Spinal cord (tissue), 10 donors: ENCODE data around the gene ARPC5. TPM values are rescaled to one million over a fixed set of nuclear protein-coding genes. Genes with fewer than 3 reads are reported as not detected.

Experiments used
- DNase-seq, 6 donors: peaks; one replicate each; pipeline versions ENCODE4 v3.0.0 to v3.0.0-alpha.2; 2013 to 2015; ENCODE audit warnings: low spot score in 6 of 6, low read depth in 4 of 6
- H3K27ac ChIP-seq: one replicate; pipeline ENCODE4 v1.5.1; 2013; ENCODE audit warnings: low read depth, low read length, control low read depth
- H3K27me3 ChIP-seq: one replicate; pipeline ENCODE4 v1.6.1; 2013; ENCODE audit warnings: low read length; ENCODE audit not compliant: control insufficient read depth, insufficient read depth
- H3K36me3 ChIP-seq: one replicate; pipeline ENCODE4 v1.6.1; 2013; ENCODE audit warnings: low read length; ENCODE audit not compliant: control insufficient read depth, insufficient read depth
- H3K4me1 ChIP-seq: one replicate; pipeline ENCODE4 v1.6.1; 2013; ENCODE audit warnings: low read length; ENCODE audit not compliant: control insufficient read depth, insufficient read depth
- H3K4me3 ChIP-seq: one replicate; pipeline ENCODE4 v1.5.1; 2013; ENCODE audit warnings: low read depth, low read length, control low read depth
- H3K9me3 ChIP-seq: one replicate; pipeline ENCODE4 v1.6.1; 2013; ENCODE audit warnings: low read length; ENCODE audit not compliant: control insufficient read depth, insufficient read depth
- WGBS: methylation state at CpG from one replicate; pipeline ENCODE4 v1.1.5; 2013; ENCODE audit warnings: missing lambda C conversion rate; ENCODE audit not compliant: insufficient coverage; 5-methylcytosine and 5-hydroxymethylcytosine counted together
- polyA plus RNA-seq, 2 donors: library from polyadenylated mRNA; unstranded; fragments of 120-200 nt; gene quantifications; one replicate each; pipeline ENCODE4 v1.2.1, GENCODE V29; 2013; ENCODE audit not compliant: insufficient read length in 2 of 2
- total RNA-seq, 2 donors: library from RNA; depleted of rRNA in 1 of 2; stranded (reverse); fragments of 120-200 nt in 1 of 2; fragments of >200 nt in 1 of 2; gene quantifications; one replicate each; pipeline versions ENCODE4 v1.2.3 to v1.2.4, GENCODE V29; 2013 to 2014
- donor health status: healthy.

Gene ARPC5
- total and polyA plus RNA-seq, 4 donors = 132 to 195 (median 151) TPM

DNA sequence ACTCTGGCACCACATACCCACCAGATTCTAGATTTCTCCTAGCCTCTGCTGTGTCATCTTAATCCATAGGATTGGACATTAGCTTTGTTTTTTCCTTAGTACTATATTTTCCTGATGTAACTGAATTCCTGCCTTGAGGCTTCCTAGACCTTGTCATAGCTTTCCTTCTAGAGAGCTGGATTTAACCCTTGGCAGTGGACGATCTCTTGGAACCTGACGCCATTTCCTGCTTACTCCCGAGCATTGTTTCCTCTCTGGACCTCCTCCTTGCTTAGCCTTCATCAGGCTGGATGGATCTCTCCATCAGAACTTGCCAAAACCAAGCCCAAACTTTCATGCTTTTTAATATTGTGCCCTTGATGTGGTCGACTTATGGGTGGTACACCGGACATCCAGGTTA, 16.0 kb upstream of the ARPC5 start:
- H3K4me3 ChIP-seq = no peak overlapping the region
- H3K27ac ChIP-seq = no peak overlapping the region
- no peaks in the 10 kb centered on the region for H3K36me3 ChIP-seq
- H3K4me1 ChIP-seq = no peaks in the 10 kb centered on the region
- no peaks in the 10 kb centered on the region for H3K27me3 ChIP-seq
- H3K9me3 ChIP-seq = no peaks in the 10 kb centered on the region
- DNase-seq = no peak
- WGBS = 87% methylated on average over 3 of the region's 5 CpGs

DNA sequence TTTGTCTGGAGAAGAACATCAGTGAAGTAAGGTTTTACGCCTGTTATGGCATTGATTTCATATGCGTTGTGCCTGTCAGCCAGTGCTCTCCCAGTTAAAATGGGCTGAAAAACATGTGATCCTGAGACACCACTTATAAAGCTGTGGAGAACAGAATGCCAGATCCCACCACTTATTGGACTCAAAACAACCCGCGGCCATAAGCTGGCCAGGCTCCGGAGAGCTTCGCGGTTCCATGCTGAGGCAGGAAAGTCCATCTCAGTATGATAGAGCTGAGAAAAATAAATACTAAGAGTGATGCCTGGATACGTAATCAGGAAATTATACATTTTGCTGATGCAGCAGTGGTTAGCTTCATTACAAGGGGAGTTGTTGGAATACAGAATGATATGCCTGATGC, 12.5 kb upstream of the ARPC5 start:
- DNase-seq = no peak
- WGBS = 83% methylated on average over 6 of the region's 8 CpGs
- H3K27me3 ChIP-seq = no peaks in the 10 kb centered on the region
- H3K4me1 ChIP-seq = no peaks in the 10 kb centered on the region
- no peak overlapping the region for H3K4me3 ChIP-seq
- no peak overlapping the region for H3K27ac ChIP-seq
- no peaks in the 10 kb centered on the region for H3K36me3 ChIP-seq
- H3K9me3 ChIP-seq = no peaks in the 10 kb centered on the region

DNA sequence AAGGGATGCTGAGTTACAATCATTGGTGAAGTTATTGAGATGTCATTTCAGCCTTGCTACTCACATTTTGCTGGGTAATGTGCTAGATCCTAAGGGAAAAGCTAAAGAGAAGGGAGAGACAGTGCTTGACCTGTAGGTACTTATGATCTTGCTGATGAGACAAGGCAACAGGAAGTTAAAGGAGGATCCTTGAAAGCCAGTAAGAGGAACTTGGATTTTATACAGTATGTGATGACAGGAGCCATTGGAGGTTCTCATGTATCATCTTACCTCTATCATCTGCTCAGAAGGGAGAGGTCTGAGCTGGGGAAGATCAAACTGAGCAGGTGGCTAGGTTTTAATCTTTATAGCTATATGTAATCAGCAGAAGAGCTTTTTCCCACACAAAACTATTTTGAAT, 11.2 kb upstream of the ARPC5 start:
- H3K27ac ChIP-seq = no peak overlapping the region
- DNase-seq = no peak
- H3K27me3 ChIP-seq = no peaks in the 10 kb centered on the region
- H3K4me1 ChIP-seq = no peaks in the 10 kb centered on the region
- no peaks in the 10 kb centered on the region for H3K36me3 ChIP-seq
- H3K9me3 ChIP-seq = no peaks in the 10 kb centered on the region
- H3K4me3 ChIP-seq = no peak overlapping the region

DNA sequence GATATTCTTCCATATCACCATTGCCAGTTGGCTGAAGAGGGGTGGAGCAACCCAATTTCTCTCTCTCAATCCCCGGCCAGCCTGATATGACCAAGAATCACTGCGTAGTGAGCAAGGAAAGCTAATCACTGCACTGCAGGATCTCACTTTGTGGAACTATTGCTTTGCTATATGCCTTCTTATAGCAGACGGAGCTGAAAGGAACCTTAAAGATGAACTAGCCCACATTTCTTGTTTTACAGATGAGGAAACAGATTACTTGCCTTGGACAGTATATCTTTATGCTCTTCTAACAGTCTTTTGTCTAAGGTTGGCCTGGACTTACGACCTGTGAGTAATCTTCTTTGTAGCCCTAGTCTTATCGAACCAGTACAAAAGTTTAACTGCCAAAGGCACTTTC, 9.9 kb upstream of the ARPC5 start:
- no peak overlapping the region for H3K27ac ChIP-seq
- WGBS = 100% methylated on average over 1 of the region's 5 CpGs
- no peak for DNase-seq
- H3K9me3 ChIP-seq = no peaks in the 10 kb centered on the region
- H3K4me3 ChIP-seq = no peak overlapping the region
- no peaks in the 10 kb centered on the region for H3K4me1 ChIP-seq
- no peaks in the 10 kb centered on the region for H3K27me3 ChIP-seq
- no peaks in the 10 kb centered on the region for H3K36me3 ChIP-seq

DNA sequence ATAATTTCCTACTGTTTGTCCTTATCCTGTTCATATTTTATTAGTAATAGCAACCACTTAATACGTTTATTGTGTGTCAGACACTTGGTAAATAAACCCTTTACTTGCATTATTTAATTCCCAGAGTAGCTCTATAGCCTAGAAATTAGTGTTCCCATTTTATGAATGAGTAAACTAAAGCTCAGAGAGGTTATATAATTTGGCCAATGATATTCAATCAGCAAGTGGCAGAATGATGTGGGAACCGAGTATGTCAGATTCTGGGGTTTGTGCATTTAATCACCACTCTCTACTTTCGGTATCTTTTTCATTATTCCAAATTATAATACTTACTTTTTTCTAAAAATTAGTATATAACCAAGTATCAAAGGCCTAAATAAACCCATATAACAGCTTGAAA, 6.6 kb upstream of the ARPC5 start:
- Histone ChIP-seq H3K4me3 (no peak overlapping the region), H3K27me3 (no peaks in the 10 kb centered on the region), H3K27ac (no peak overlapping the region), H3K36me3 (no peaks in the 10 kb centered on the region), H3K9me3 (no peaks in the 10 kb centered on the region), H3K4me1 (no peaks in the 10 kb centered on the region)
- DNase-seq = no peak
- no CpG with 5 or more reads among the region's 3 CpGs for WGBS

DNA sequence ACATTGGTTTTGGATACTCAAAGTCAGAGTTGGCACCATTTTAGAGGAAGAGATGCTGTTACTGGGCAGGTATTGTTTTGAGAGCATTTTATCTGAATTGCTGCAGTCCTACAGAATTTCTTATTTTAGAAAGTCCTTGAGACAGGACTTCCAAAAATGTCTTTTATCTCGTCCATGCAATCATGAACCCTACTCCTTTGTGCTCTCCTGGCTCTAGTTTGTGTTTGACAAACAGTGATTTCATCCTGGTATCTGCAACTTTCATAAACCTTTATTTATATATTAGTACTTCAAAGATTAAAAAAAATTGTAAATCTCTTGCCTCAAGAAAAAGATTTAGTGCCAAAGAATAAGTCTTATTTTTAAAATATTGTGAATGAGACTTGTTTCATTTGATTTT, 4.6 kb upstream of the ARPC5 start:
- Histone ChIP-seq H3K36me3 (no peaks in the 10 kb centered on the region), H3K4me3 (no peak overlapping the region), H3K4me1 (peaks cover 5% of the 10 kb centered on the region), H3K9me3 (no peaks in the 10 kb centered on the region), H3K27me3 (no peaks in the 10 kb centered on the region), H3K27ac (no peak overlapping the region)
- DNase-seq = no peak
- WGBS = no CpG with 5 or more reads among the region's 1 CpG

DNA sequence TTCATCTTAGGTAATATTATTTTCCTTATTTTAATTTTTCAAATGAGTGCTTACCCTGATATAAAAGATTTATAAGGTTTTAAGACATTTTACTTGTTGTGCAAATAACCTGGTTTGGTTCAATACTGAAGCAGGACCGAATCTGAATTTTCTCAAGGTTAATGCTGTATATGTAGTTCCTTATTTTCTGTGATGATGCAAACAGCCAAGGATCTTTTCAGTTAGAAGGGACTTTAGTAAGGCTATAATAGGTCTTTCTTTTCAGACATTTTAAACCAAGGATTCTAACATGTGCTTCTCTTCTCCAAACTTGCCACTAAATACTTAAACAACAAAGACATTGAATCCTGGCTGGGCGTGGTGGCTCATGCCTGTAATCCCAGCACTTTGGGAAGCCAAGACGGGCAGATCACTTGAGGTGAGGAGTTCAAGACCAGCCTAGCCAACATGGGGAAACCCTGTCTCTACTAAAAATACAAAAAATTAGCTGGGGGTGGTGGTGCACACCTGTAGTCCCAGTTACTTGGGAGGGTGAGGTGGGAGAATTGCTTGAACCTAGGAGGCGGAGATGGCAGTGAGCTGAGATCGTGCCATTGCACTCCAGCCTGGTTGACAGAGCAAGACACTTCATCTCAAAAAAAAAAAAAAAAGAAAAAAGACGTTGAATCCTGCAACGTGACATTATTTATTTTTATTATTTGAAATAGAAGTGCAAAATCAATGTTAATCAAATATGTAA, 3.2 kb upstream of the ARPC5 start:
- peaks cover 5% of the 10 kb centered on the region for H3K4me1 ChIP-seq
- H3K4me3 ChIP-seq = no peak overlapping the region
- no peaks in the 10 kb centered on the region for H3K27me3 ChIP-seq
- H3K36me3 ChIP-seq = no peaks in the 10 kb centered on the region
- H3K27ac ChIP-seq = no peak overlapping the region
- H3K9me3 ChIP-seq = no peaks in the 10 kb centered on the region
- WGBS = 83% methylated on average over 1 of the region's 7 CpGs
- DNase-seq = peak in 1 of 6 donors; percentile 12

DNA sequence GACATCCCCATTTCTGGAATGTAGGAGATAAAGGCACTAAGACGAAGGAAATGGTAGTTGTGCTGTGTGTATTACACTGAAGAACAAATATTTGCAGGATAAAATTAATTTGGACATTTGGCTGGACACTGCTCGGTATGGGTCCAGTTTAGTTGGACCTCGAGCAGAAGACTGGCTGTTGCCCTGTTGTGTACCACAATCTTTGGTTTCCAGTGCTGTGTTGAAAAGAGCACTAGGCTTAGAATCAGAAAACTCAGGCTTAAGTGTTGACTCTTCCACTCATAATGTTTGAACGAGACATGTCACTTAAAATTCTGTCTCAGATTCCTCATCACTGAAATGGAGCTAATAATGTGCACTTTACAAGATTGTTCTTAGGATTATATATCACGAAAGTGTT, 1.2 kb upstream of the ARPC5 start:
- 33% methylated on average over 3 of the region's 5 CpGs for WGBS
- Histone ChIP-seq H3K4me1 (peaks cover 5% of the 10 kb centered on the region), H3K27ac (no peak overlapping the region), H3K4me3 (peak overlapping the region; percentile 94), H3K27me3 (no peaks in the 10 kb centered on the region), H3K36me3 (no peaks in the 10 kb centered on the region), H3K9me3 (no peaks in the 10 kb centered on the region)
- no peak for DNase-seq

DNA sequence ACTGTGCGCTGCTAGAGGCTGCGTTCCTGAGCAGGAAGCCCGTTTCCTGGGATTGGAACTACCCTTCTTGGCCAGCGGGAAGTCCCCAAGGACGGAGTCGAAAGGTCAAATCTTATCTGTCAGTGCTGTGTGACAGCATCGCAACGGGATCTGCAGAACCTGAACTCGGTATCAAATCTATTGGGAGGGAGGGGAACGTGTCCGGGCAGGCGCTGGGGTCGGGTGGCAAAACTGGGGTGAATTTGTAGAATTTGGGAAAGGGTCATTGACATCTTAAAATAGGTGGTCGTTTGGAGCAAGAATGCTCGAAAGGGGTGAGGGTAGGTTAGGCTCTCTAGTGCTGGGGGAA, 725 bp upstream of the ARPC5 start:
- WGBS = 1% methylated on average over 15 of the region's 15 CpGs
- no peaks in the 10 kb centered on the region for H3K36me3 ChIP-seq

DNA sequence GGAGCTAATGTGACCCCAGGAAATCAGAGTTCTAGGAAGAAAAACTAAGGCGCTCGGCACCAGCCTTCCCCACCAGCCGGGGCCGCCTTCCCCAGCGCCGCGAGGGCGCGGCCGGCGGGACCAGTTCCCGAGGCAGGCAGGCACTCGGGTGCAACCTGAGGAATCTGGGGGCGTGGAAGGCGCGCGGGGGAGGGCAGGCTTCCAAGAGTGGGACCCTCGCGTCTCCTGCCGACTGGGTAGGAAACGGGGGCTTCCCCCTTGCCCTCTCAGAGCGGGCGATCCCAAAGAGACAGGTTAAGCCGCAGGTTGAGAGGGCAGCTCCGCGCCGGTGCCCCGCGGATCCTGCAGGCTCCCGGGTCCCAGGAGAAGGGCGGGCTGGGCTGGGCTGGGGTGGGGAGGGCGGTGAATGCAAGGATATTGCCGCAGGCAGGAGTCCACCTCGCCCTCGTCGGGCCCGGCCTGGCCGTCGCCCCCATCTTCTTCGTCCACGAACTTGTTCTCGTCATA, 431 bp downstream of the ARPC5 start:
- no peaks in the 10 kb centered on the region for H3K36me3 ChIP-seq
- H3K4me3 ChIP-seq = peak overlapping the region; percentile 94
- under 1% methylated on average over 42 of the region's 42 CpGs for WGBS
- H3K27ac ChIP-seq = peak overlapping the region; percentile 89
- no peaks in the 10 kb centered on the region for H3K27me3 ChIP-seq
- H3K9me3 ChIP-seq = no peaks in the 10 kb centered on the region
- peak in 2 of 6 donors; percentile 46 to 61 for DNase-seq
- H3K4me1 ChIP-seq = peaks cover 5% of the 10 kb centered on the region

More for the DNA sequence above, 725 bp upstream of the ARPC5 start:
- no peaks in the 10 kb centered on the region for H3K27me3 ChIP-seq
- H3K4me1 ChIP-seq = peaks cover 5% of the 10 kb centered on the region
- DNase-seq = no peak
- H3K27ac ChIP-seq = peak overlapping the region; percentile 82
- peak overlapping the region; percentile 94 for H3K4me3 ChIP-seq
- no peaks in the 10 kb centered on the region for H3K9me3 ChIP-seq
